MCF 10A (cell line): ENCODE data around the gene TRIM75. TPM values are rescaled to one million over a fixed set of nuclear protein-coding genes. Genes with fewer than 3 reads are reported as not detected.
"Not testable (repeated sequence)": the region's sequence is repeated elsewhere in the genome, so short reads cannot be mapped to it uniquely, and the experiment has no call there.

Experiments used
- BruUV-seq: library from RNA; stranded (reverse); fragments of 400-500 nt; replicated peaks from 2 replicates; lab custom pipeline; 2021; lab: Mats Ljungman, UMichigan
- CTCF ChIA-PET: fragments of 300-600 bp; sonication (Branson Sonifier 250); formaldehyde crosslinking; extraction: SDS; loops from one replicate; lab custom pipeline; 2021; ENCODE audit warnings: antibody characterized with exemption, inconsistent platforms; lab: Yijun Ruan, JAX
- POLR2A ChIA-PET: fragments of 300-600, 350-650 bp; sonication (Branson Sonifier 250); formaldehyde crosslinking; extraction: SDS; loops from one replicate; lab custom pipeline; 2020; ENCODE audit warnings: antibody characterized with exemption, inconsistent platforms; lab: Yijun Ruan, JAX
- DNase-seq: peaks from one replicate; pipeline ENCODE4 v3.0.0-alpha.2; 2018; ENCODE audit not compliant: unreplicated experiment
- H3K27ac Mint-ChIP-seq: one replicate; pipeline ENCODE4 v1.8.0; 2022; ENCODE audit warnings: mild to moderate bottlenecking, low read depth, mixed read lengths; ENCODE audit not compliant: unreplicated experiment
- H3K27me3 Mint-ChIP-seq: one replicate; pipeline ENCODE4 v1.8.0; 2022; ENCODE audit warnings: mixed read lengths; ENCODE audit not compliant: insufficient read depth, unreplicated experiment
- H3K36me3 Mint-ChIP-seq: one replicate; pipeline ENCODE4 v1.8.0; 2022; ENCODE audit warnings: mild to moderate bottlenecking, moderate library complexity, mixed read lengths; ENCODE audit not compliant: insufficient read depth, unreplicated experiment
- H3K4me1 Mint-ChIP-seq: one replicate; pipeline ENCODE4 v1.8.0; 2022; ENCODE audit warnings: mixed read lengths; ENCODE audit not compliant: insufficient read depth, unreplicated experiment
- H3K4me3 Mint-ChIP-seq: one replicate; pipeline ENCODE4 v1.8.0; 2022; ENCODE audit warnings: mild to moderate bottlenecking, moderate library complexity, mixed read lengths; ENCODE audit not compliant: unreplicated experiment
- H3K9me3 Mint-ChIP-seq: one replicate; pipeline ENCODE4 v1.8.0; 2022; ENCODE audit warnings: mixed read lengths; ENCODE audit not compliant: unreplicated experiment
- CTCF ChIP-seq: fragments of 200-600 bp; IDR thresholded peaks from one replicate; pipeline ENCODE4 v1.8.0; 2022; ENCODE audit warnings: antibody characterized with exemption, mild to moderate bottlenecking; ENCODE audit not compliant: unreplicated experiment
- intact Hi-C: fragments of 100-400 bp; cut with micrococcal nuclease; formaldehyde crosslinking; loops from 2 replicates; pipeline ENCODE4 v1.14.1; 2022
- total RNA-seq: library from RNA; stranded (reverse); gene quantifications from 2 replicates; pipeline ENCODE4 v1.2.3, GENCODE V29; 2022

Gene TRIM75
- total RNA-seq, 1 experiment from 2014 or later, result not detected

DNA sequence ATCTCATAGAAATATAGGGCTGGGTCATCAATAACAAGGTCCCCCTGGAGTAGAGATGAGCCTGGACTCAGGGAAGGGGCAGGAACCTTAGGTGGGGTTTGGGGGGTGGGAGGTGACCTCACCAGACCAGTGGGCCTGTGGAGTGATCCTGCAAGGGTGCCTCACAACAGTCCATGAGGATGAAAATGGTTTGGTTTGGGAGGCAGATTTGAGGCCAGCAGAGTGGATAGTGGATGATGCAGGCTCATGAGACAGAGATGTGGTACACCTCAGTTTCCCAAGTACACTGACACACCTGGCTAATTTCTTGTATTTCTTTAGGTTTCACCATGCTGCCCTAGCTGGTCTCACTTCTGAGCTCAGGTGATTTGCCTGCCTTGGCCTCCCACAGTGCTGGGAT, 40.0 kb upstream of the TRIM75 start:
- Mint-ChIP-seq H3K36me3 (no peaks in the 10 kb centered on the region), H3K4me3 (no peak overlapping the region), H3K4me1 (no peaks in the 10 kb centered on the region), H3K27me3 (no peaks in the 10 kb centered on the region), H3K27ac (no peak overlapping the region), H3K9me3 (no peaks in the 10 kb centered on the region)
- ChIA-PET CTCF (interaction anchor here (0.5 kb wide), 1 partner anchor 37 kb away, joined by 3 read pairs; no protein-coding TSS in a partner anchor), POLR2A (no interaction called here)
- TF ChIP-seq CTCF, result no peak
- no peak for DNase-seq
- no TSS peak for BruUV-seq
- intact Hi-C loops, result no loop called here

- Mint-ChIP-seq H3K27ac (no peak overlapping the region), H3K9me3 (no peaks in the 10 kb centered on the region), H3K4me1 (no peaks in the 10 kb centered on the region), H3K36me3 (no peaks in the 10 kb centered on the region), H3K27me3 (no peaks in the 10 kb centered on the region), H3K4me3 (no peak overlapping the region)
- ChIA-PET CTCF (interaction anchor here (0.7 to 1.1 kb wide), 4 partner anchors 19 to 249 kb away, joined by 3 read pairs; no protein-coding TSS in a partner anchor), POLR2A (no interaction called here)
- BruUV-seq, result no TSS peak
- intact Hi-C loops, result no loop called here
- DNase-seq, result peak; percentile 28
- TF ChIP-seq CTCF, result no peak
Measured at GRCh38 chr4:165016971-165017370, 36.7 kb upstream of the TRIM75 start.

DNA sequence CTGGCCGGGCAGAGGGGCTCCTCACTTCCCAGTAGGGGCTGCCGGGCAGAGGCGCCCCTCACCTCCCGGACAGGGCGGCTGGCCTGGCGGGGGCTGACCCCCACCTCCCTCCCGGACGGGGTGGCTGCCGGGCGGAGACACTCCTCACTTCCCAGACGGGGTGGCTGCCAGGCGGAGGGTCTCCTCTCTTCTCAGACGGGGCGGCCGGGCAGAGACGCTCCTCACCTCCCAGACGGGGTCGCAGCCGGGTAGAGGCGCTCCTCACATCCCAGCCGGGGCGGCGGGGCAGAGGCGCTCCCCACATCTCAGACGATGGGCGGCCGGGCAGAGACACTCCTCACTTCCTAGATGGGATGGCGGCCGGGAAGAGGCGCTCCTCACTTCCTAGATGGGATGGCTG, 33.7 kb upstream of the TRIM75 start:
- intact Hi-C loops, H3K27ac Mint-ChIP-seq, H3K27me3 Mint-ChIP-seq, POLR2A ChIA-PET, H3K36me3 Mint-ChIP-seq, H3K4me3 Mint-ChIP-seq, H3K4me1 Mint-ChIP-seq, BruUV-seq, H3K9me3 Mint-ChIP-seq, DNase-seq, CTCF ChIA-PET: not testable (repeated sequence)

DNA sequence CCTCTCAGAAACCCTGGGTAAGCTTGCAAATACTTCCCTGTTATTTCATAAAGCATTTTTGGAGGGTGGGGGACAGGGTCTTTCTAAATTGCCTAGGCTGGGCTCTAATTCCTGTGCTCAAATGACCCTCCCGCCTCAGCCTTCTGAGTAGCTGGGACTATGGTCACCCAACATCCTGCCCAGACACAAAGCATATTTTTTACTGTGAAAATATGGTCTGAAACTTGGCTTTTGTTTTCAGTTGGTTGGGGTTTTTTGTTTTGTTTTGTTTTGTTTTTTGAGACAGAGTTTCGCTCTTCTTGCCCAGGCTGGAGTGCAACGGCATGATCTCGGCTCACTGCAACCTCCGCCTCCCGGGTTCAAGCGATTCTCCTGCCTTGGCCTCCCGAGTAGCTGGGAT, 27.9 kb upstream of the TRIM75 start:
- H3K36me3 Mint-ChIP-seq, BruUV-seq, H3K4me1 Mint-ChIP-seq, POLR2A ChIA-PET, H3K27me3 Mint-ChIP-seq, intact Hi-C loops, CTCF ChIA-PET, DNase-seq, H3K9me3 Mint-ChIP-seq, H3K4me3 Mint-ChIP-seq, H3K27ac Mint-ChIP-seq: not testable (repeated sequence)

- BruUV-seq, result no TSS peak
- Mint-ChIP-seq H3K9me3 (no peaks in the 10 kb centered on the region), H3K4me1 (no peaks in the 10 kb centered on the region), H3K27ac (no peak overlapping the region), H3K4me3 (no peak overlapping the region), H3K27me3 (no peaks in the 10 kb centered on the region), H3K36me3 (no peaks in the 10 kb centered on the region)
- DNase-seq, result peak; percentile 10
- intact Hi-C loops, result no loop called here
- TF ChIP-seq CTCF, result no peak
- ChIA-PET CTCF (interaction anchor here (0.6 kb wide), 1 partner anchor 69 kb away, joined by 4 read pairs; no protein-coding TSS in a partner anchor), POLR2A (no interaction called here)
Measured at GRCh38 chr4:165027762-165028402, 25.8 kb upstream of the TRIM75 start.
